Mucosa of descending colon (tissue), 3 donors: Measurements from ENCODE around the gene TBXAS1. TPM values are rescaled to one million over a fixed set of nuclear protein-coding genes. Genes with fewer than 3 reads are reported as not detected.
"Not testable (repeated sequence)": the region's sequence is repeated elsewhere in the genome, so short reads cannot be mapped to it uniquely, and the experiment has no call there.

Experiments
- ATAC-seq: fragments of 200-7000 bp; cut with Tn5 transposase; one replicate; pipeline ENCODE4 v1.9.1; 2020; ENCODE audit warnings: mild to moderate bottlenecking, moderate library complexity
- DNase-seq, 3 donors: peaks; one replicate each; pipeline ENCODE4 v3.0.0-alpha.2; 2020
- H3K36me3 ChIP-seq: fragments of 200-600 bp; one replicate; pipeline ENCODE4 v1.8.0; 2021; ENCODE audit warnings: low read depth, mild to moderate bottlenecking
- H3K4me1 ChIP-seq: fragments of 200-600 bp; one replicate; pipeline ENCODE4 v1.8.0; 2021; ENCODE audit warnings: low read depth, mild to moderate bottlenecking
- H3K4me3 ChIP-seq: fragments of 200-600 bp; one replicate; pipeline ENCODE4 v1.8.0; 2021; ENCODE audit warnings: mild to moderate bottlenecking
- H3K9me3 ChIP-seq: fragments of 200-600 bp; one replicate; pipeline ENCODE4 v1.8.0; 2021; ENCODE audit warnings: mild to moderate bottlenecking
- CTCF ChIP-seq: fragments of 200-600 bp; IDR thresholded peaks from one replicate; pipeline ENCODE4 v1.8.0; 2022; ENCODE audit warnings: antibody characterized with exemption, mild to moderate bottlenecking
- intact Hi-C, 2 donors: fragments of 100-400 bp; cut with DNase I in 1 of 2; cut with micrococcal nuclease in 1 of 2; formaldehyde crosslinking; loops; one replicate each; pipeline versions ENCODE4 v1.11.0 to v1.11.1; 2022; cut with DNase I, micrococcal nuclease
- total RNA-seq, 3 donors: library from RNA; stranded (reverse); fragmentation: NEBNext Ultra II Directional in 2 of 3; extraction: Animal tissue kit (Norgen Biotek cat#: 25700) in 2 of 3; gene quantifications; one replicate each; pipeline versions ENCODE4 v1.2.1 to v1.2.4, GENCODE V29; 2021 to 2023
- donor health status: DM: no; HTN: no; CAD: no; lungs with moderate emphysema.
- donor health status: DM: no; HTN: no; CAD: no.
- donor health status: DM: no; HTN: yes; CAD: no.

TBXAS1 gene
- total RNA-seq, 3 donors from 2014 or later, result 9.4 to 15.6 (median 9.7) TPM

GRCh38 chr7:139900326-139900725, 71.3 kb downstream of the TBXAS1 start:
- no peaks in the 10 kb centered on the region for H3K9me3 ChIP-seq
- intact Hi-C loops, result no loop called here
- TF ChIP-seq CTCF, result no peak
- no peak overlapping the region for H3K4me3 ChIP-seq
- ATAC-seq, result no peak
- no peaks in the 10 kb centered on the region for H3K36me3 ChIP-seq
- DNase-seq, result no peak
- H3K4me1 ChIP-seq, result no peaks in the 10 kb centered on the region

GRCh38 chr7:139901056-139901795, 72.2 kb downstream of the TBXAS1 start:
- Histone ChIP-seq H3K36me3 (no peaks in the 10 kb centered on the region), H3K4me1 (no peaks in the 10 kb centered on the region), H3K9me3 (no peaks in the 10 kb centered on the region), H3K4me3 (no peak overlapping the region)
- intact Hi-C loops, result no loop called here
- DNase-seq, result no peak
- TF ChIP-seq CTCF, result no peak
- no peak for ATAC-seq

GRCh38 chr7:139901901-139902300, 72.8 kb downstream of the TBXAS1 start:
- H3K4me3 ChIP-seq, result no peak overlapping the region
- DNase-seq (no peak), ATAC-seq (no peak)
- H3K9me3 ChIP-seq, result no peaks in the 10 kb centered on the region
- no peaks in the 10 kb centered on the region for H3K4me1 ChIP-seq
- TF ChIP-seq CTCF, result no peak
- intact Hi-C loops, result no loop called here
- no peaks in the 10 kb centered on the region for H3K36me3 ChIP-seq

GRCh38 chr7:139902436-139903102, 73.5 kb downstream of the TBXAS1 start:
- H3K4me1 ChIP-seq, result no peaks in the 10 kb centered on the region
- intact Hi-C loops, result no loop called here
- ATAC-seq (no peak), DNase-seq (no peak)
- no peak for TF ChIP-seq CTCF
- H3K9me3 ChIP-seq, result no peaks in the 10 kb centered on the region
- no peaks in the 10 kb centered on the region for H3K36me3 ChIP-seq
- no peak overlapping the region for H3K4me3 ChIP-seq

- intact Hi-C loops, H3K9me3 ChIP-seq, H3K4me1 ChIP-seq, H3K4me3 ChIP-seq, ATAC-seq, H3K36me3 ChIP-seq, DNase-seq: not testable (repeated sequence)
Observed at GRCh38 chr7:139903103-139903477, 74.0 kb downstream of the TBXAS1 start.

- Histone ChIP-seq H3K9me3 (no peaks in the 10 kb centered on the region), H3K4me3 (no peak overlapping the region), H3K36me3 (no peaks in the 10 kb centered on the region), H3K4me1 (no peaks in the 10 kb centered on the region)
- no peak for ATAC-seq
- no peak for TF ChIP-seq CTCF
- DNase-seq, result no peak
- intact Hi-C loops, result no loop called here
Observed at GRCh38 chr7:139906879-139907278, 77.8 kb downstream of the TBXAS1 start.
